IPS DF 19.7 (cell line): Measurements from ENCODE around the gene PHF21A.

Experiments used
- DNase-seq: peaks from one replicate; pipeline ENCODE4 v3.0.0-alpha.2; 2013; ENCODE audit warnings: low read depth, low spot score

Gene PHF21A

DNA sequence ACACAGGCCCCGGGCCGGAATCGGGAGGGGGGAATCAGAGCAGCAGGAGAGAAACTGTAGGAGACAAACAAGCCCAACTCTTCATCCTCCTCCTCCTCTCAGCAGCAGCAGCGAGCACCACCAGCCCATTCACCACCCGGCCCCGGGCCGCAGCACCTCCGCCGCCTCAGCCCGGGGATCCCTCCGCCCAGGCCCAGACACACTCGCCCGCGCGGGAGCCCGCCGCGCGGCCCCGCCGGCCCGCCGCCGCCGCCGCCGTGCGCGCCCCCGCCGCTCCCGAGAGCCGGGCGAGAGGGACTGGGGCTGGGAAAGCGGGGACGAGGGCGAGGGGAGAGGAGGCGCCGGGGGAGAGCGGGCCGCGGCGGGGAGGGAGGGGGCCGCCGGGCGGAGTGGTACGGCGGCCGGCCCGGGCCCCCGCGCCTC, at the start of gene PHF21A:
Gene PHF21A, minus strand, starts transcription at position 154 of the 423 bp plus-strand sequence. CDS start 37,235 bp downstream, outside the sequence.
- peak; percentile 64 for DNase-seq

DNA sequence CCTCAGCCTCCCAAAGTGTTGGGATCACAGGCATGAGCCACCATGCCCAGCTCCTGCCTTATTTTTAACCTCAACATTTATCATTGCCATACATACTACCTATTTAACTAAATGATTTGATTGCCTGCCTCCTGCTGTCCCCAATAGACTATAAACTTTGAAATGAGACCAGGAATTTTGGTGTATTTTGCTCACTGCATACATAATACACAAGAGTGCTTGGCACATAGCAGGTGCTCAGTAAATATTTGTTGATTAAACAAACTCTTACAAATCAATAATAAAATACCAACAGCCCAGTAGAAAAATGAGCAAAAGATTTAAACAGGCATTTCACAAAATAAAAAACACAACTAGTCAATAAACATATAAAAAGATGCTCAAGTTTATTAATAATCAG, 49.5 kb upstream of the PHF21A start:
- DNase-seq = no peak

DNA sequence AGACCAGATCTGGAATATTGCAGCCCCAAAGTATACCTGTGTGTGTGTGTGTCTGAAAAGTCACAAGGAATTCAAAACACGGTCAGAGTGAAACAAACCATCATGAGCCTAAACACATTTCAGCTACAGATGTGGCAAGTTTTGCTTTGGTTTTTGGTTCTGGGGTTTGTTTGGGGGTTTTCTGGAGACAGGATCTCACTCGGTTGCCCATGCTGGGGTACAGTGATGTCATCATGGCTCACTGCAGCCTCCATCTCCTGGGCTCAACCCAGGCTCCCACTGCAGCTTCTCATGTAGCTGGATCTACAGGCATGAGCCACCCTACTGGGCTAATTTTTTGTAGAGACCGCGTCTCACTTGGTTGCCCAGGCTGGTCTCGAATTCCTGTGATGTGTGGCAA, 41.4 kb upstream of the PHF21A start:
- DNase-seq = no peak

DNA sequence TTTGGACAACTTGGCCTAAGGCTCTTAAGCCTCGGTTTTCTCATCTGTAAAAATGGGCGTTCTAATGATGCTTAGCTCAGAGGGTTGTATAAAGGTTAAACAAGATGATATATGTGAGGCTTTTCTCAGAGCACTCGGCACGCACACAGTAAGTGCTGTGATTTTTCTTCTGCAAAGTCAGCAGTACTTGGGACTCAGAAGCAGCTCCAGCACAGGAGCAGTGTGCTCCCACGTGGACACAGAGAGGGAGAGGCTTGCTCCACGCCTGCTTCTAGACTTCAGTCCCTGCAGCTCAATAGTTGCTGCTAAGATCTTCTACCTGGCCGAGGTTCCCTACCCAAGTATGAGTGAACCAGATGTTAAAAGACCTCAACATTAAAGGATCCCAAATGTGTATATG, 39.9 kb upstream of the PHF21A start:
- no peak for DNase-seq

DNA sequence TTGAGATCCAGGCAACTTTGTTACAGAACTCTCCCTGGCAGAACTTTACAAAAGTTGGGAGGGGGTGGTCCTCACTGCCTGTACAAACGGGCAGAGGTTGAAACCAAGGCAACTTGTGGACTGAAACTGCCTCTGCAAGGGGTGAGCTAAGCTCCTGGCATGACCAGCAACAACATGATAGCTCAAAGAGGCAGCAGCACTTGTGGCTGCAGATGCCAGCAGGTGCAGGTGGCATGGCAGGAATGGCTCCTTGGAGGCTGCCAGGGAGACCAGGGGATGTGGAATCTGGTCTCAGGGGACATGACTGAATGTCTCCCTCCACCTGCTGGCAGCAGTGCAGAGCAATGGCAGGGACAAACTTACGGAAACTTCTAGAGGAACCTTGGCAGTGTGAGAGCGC, 38.8 kb upstream of the PHF21A start:
- DNase-seq = no peak

DNA sequence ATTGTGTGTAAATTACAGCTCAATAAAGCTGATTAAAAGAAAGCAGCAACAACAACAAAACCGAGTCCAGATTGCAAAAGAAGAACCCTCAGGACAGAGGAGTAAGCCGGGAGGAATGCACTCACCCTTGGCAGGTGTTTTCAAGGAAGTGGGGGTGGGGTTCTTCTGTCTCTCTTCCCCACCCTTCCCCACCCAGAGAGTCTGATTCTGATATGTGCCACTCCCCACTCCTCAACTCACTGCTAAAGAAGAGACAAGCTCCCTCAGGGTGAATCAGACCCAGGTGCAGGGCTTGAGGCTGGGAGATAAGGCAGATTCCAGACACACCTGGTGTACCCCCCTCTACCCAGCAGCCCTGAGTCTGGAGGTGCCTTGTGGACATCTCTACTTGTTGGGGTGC, 38.4 kb upstream of the PHF21A start:
- no peak for DNase-seq

DNA sequence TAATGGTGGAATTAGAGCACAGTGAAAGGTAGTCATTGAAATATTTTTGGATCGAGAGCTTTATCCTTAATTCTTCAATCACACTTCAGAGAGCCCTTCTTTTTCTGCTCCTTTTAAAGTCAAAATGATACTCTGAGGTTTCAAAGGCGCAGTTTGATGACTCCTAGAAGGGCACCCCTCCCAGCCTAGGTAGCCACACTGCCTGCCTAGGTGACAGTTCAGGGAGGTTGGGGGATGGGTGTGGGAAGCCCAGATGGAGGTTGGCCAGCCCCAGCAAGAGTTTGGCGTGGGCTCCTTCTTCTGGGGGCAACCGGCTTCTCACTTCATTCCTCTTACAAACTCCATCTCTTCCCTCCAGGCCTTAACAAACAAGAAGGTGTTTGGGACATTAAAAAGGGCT, 28.6 kb upstream of the PHF21A start:
- DNase-seq = no peak

DNA sequence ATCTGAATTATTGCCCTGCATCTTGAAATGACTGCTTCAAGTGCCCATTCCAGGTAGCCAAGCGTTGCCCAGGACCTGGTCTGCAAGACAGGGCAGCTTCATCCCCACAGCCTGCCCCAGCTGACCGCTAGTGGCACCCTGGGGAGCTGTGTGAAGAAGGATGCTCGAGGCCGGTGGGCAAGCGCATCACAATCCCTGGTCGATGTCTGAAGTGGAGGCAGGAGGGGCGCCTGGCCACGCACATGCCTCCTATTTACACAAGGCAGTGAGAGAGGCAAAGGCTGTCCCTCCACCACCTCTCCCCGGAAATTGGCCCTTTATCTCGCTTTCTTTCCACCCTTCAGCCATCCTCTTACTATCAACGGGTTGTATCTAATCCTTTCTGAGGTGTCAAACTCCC, 28.1 kb upstream of the PHF21A start:
- no peak for DNase-seq

DNA sequence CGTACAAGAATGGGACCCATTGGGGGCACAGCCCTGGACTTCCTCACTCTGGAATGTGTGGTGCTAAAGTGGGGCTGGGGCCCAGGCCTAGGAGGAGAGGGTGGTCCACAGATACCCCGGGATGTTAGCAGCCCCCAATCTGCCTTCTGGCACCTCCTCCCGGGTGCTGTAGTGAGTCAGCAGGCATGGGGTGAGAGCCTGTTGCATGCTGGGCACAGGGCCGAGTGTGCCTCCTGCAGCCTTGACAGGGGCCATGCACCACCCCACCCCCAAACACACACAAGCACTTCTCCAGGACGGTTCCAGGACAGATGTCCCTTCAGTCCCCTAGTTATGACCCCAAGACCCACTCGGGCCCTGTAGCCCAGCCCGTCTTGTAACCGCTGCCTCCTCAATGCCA, 23.5 kb upstream of the PHF21A start:
- no peak for DNase-seq

DNA sequence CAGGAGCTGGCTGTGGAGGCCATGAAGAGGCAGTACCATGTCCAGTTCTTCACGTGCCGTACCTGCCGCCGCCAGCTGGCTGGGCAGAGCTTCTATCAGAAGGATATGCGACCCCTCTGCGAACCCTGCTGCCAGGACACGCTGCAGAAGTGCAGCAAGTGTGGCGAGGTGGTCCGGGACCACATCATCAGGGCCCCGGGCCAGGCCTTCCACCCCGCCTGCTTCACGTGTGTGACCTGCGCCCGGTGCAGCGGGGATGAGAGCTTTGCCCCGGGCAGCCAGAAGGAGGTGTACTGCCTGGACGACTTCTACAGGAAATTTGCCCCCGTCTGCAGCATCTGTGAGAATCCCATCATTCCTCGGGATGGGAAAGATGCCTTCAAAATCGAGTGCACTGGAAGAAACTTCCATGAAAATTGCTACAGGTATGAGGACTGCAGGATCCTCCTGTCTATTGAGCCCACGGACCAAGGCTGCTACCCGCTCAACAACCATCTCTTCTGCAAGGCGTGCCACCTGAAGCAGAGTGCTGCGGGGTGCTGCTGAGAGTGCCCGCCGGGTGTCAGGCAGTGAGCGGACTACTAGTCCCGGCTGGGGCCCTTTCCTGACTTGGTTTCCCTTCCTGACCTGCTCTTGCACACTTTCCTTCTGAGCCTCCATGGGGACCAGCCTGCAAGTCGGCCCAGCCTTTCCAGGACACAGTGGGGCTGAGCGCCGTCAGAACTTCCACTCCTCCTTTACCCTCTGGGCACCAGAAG, 22.0 kb upstream of the PHF21A start:
- DNase-seq = no peak

DNA sequence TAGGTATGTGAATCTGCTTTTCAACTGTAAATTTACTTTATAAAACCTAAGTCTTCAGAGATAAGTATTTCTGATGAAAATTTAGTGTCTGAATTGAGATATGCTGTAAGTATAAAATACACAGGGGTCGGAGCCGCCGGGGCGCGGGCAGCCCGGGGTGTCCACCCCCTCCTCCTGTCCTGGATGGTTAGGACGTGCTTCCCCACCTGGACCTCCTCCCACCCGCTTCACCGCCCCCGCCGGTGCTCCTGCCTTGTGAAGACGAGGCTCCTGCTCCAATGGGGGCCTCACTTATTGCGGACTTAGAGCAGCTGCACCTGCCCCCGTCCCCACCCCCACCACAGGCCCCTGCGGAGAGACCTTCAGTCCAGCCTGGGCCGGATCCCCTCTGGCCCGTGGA, 21.3 kb upstream of the PHF21A start:
- no peak for DNase-seq

DNA sequence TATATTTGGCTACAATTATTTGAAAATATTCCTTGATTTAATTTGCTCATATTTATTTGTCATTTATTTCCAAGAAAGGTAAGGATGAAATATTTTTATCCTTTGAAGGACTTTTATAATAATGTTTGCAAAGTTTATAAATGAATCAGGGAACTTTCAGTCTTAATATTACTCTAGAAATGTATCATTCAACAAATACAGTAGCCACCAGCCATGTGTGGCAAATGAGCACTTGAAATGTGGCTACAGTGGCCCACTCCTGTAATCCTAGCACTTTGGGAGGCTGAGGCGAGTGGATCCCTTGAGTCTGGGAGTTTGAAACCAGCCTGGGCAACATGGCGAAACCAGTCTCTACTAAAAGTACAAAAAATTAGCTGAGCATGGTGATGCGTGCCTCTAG, 20.3 kb upstream of the PHF21A start:
- DNase-seq = no peak

DNA sequence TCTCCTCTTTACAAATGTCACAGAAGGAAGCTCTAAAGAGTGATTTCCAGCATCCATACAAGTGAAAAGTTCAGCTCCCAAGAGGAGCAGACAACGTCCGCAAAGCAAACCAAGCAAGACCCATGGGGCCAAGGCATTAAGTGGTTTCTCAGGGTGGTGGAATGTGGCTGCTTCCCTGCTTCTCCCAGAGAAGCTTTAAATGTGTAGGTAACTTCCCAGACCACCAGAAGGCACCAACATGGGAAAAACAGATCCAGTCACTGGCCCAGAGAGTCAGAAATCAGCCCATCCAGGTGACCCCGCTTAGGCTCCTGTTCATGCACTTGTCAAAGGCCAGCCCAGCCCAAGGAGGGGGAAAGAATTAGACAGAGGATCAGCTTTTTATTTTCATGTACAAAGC, 13.3 kb upstream of the PHF21A start:
- DNase-seq = peak; percentile 40

DNA sequence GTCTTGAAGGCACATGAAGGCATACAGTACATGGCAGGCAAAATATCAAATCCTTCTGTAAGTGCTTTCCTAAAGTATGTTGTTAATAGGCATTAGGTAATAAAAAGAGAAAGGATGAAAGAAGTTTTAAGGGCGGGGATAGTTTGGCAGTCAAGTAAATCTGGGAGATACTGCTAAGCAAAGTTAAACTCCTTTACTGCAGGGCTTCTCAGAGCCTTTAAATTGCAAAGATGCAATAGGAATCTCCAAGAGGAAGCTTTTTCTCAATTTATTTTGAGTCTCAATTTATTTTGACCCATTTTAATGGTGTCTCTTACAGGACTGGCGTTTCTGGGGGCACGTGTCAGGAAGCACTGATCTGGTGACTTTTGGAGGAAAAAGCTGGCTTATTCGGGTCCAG, 12.8 kb upstream of the PHF21A start:
- no peak for DNase-seq

DNA sequence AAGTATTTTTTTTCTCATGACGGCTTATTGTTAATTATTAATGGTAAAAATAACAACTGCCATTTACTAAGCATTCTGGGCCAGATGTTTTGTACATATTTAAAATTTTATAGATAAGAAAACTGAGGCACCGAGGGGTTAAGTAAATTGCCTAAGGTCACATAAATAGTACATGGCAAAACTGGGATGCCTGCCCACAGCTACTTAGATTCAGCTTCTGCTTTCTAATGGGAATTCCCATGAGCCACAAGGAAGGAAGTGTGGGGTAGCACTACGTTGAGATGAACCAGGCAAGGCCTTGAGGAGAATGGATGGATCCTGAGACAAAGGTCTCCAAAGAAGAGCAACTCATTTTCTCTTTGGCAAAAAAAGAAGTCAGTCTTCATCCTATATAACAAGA, 11.9 kb upstream of the PHF21A start:
- DNase-seq = no peak

DNA sequence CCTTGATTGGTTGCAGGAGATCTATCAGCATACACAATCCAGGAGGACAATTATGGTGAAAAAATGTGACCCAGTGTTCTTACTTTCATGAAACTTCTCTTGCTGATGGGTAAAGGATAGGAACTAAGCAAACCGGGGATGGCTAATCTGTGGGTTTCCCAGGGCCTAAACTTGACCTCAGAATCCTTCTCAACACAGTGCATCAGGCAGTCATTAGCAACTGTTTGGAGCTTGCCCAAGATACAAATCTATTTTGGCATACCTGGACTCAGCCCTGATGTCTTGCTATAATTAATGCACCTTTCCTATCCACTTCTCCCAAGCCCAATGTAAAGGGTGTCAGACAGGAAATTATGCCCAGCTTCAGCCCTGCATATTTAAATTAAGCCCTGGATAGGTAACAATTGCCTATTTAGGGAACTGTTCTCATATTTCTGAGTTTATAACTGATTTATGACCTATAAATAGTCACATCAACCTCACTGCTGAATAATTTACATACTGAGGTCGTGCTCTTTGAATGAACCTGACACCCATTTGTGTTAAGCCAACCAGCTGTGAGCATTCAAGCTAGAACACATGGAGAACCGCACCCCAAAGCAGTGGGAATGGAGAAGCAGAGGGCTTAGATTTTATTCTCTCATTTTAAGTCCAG, 9.2 kb upstream of the PHF21A start:
- no peak for DNase-seq

DNA sequence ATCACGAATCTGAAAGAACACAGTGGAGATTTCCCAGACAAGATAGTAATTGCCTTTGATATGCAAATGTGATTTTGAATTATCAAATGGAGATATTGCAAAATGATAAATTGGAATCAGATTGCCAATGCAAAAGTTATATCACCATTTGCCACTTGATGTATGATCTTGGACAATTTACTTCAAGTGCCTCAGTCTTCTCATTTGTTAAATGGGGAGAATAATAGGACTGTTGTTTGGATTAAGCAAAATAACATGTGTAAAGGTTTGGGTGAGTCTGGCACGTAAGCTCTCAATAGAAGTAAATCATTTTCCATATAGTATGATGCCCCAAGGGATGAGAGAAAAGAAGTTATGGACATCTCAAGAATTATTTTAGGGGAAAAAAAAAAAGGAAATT, 7.9 kb upstream of the PHF21A start:
- DNase-seq = no peak

DNA sequence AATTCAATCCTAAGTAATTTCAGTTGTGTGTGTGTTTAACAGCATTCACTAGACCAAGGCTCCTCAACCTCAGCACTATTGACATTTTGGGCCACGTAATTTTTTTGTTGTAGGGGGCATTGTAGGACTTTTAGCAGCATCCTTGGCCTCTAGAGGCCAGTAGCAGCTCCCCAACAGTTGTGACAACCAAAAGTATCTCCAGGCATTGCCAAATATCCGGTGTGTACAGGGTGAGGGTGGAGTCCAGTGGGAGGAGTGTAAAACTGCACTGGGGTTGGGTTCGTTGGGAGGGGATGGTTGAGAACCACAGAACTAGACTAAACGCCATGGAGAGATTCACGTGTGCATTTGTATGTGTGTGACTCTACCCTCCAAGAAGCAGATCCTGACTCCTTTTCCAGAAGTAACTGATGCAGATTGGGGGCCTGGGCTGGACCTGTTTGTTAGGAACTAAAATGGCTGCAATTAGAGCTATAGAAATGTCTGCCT, 5.9 kb upstream of the PHF21A start:
- DNase-seq = no peak

DNA sequence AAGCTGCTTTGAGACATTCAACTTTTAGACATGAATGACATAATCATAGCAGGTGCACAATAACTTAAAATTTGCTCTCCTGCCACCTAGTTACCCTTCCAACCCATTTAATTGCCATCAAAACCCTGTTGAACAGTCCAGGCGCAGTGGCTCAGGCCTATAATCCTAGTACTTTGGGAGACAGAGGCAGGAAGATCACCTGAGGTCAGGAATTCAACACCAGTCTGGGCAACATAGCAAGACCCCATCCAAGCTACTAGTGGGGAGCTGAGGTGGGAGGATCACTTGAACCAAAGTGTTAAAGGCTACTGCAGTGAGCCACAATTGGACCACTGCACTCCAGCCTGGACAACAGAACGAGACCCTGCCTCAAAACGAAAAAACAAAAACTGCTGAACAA, 4.0 kb upstream of the PHF21A start:
- DNase-seq = no peak

DNA sequence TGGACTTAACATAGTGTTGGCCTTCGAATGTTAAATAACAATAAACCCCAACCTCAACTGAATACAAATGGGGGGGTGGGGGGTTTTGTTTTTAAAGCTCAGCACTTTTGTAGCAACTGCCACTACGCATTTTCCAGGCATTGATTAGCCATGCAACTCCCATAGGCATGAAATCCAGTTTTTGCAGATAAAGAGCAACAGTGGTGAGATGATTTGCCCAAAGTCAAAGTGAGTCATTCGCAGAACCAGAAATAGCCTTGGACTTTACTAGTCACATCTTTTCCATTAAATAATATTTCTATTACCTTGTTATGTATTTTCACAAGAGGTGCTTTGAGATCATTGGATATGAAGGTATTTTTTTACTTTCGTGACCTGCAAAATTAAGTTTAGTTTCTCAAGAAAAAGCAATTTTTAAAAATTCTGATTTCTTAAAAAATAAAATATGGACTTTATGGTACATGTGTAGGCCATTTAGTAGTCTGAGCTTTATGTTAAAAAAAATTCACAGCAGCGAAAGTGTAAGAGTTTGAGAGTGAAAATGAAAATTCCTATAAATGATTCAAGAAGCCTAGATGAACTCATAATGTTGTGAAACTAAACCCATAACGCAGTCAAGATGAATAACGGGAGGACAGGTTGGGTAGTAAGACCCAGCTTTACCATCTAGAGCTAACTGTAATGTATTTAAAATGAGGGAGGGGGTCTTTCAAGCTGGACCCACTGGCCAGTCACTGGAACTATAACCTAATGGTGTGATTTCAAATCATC, 1.9 kb upstream of the PHF21A start:
- DNase-seq = no peak

DNA sequence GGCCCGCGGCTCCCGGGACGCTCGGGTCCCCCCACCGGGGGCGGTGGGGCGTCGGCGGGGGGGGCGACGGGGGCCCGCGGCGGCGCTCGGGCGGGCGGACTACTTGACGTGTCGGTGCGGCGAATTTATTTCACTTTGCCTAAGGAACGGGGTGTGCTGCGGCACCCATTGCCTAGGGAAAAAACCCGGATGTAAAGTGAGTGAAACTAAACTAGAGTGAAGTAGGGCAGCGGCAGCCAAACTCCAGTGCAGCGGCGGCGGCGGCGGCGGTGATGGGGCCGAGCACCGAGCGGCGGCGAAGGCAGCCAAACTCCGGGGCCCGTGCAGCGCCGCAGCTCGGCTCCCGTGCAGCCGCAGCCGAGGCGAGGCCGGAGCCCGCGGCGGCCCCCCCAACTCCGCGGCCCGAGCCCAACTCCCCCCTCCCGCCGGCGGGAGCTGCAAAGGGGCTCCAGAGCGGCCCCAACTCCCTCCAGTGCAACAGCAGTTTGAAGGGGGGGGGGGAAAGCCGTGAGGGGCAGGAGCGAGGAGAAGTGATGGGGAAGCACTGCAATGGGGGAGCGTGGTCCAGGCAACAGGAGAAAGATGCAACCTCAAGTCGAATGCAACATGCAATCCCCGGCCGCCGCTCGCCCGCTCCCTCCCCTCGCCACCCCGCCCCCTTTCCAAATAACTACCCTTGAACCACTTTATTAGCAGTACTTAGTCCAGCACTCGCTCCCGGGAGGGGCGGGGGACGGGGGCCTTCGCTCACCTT, 647 bp upstream of the PHF21A start:
- peak; percentile 50 for DNase-seq
